Activated naive CD8-positive, alpha-beta T cell (primary cell): ENCODE measurements around the gene TCF7L2.

ENCODE experiments used
- H3K27ac Mint-ChIP-seq: one replicate; pipeline ENCODE4 v1.8.0; 2021; ENCODE audit warnings: mixed read lengths
- H3K27me3 Mint-ChIP-seq: one replicate; pipeline ENCODE4 v1.8.0; 2021; ENCODE audit warnings: mixed read lengths
- H3K36me3 Mint-ChIP-seq: one replicate; pipeline ENCODE4 v1.8.0; 2021; ENCODE audit warnings: mixed read lengths
- H3K4me1 Mint-ChIP-seq: one replicate; pipeline ENCODE4 v1.8.0; 2021; ENCODE audit warnings: low read depth, mixed read lengths
- H3K4me3 Mint-ChIP-seq: one replicate; pipeline ENCODE4 v1.8.0; 2021; ENCODE audit warnings: mild to moderate bottlenecking, mixed read lengths
- H3K9me3 Mint-ChIP-seq: one replicate; pipeline ENCODE4 v1.8.0; 2021; ENCODE audit warnings: low read depth, mixed read lengths

TCF7L2 gene

GRCh38 chr10:112988839-112989406 lies 38.9 kb downstream of the TCF7L2 start:
- Mint-ChIP-seq H3K27me3 (peaks cover 36% of the 10 kb centered on the region), H3K4me1 (peaks cover 20% of the 10 kb centered on the region), H3K36me3 (peaks cover 4% of the 10 kb centered on the region), H3K9me3 (no peaks in the 10 kb centered on the region), H3K4me3 (no peak overlapping the region), H3K27ac (no peak overlapping the region)

- no peaks in the 10 kb centered on the region for H3K9me3 Mint-ChIP-seq
- peaks cover 7% of the 10 kb centered on the region for H3K36me3 Mint-ChIP-seq
- H3K27ac Mint-ChIP-seq: no peak overlapping the region
- peaks cover 30% of the 10 kb centered on the region for H3K27me3 Mint-ChIP-seq
- no peak overlapping the region for H3K4me3 Mint-ChIP-seq
- H3K4me1 Mint-ChIP-seq: peaks cover 20% of the 10 kb centered on the region
Measured at GRCh38 chr10:112989826-112990225, 39.8 kb downstream of the TCF7L2 start.

DNA sequence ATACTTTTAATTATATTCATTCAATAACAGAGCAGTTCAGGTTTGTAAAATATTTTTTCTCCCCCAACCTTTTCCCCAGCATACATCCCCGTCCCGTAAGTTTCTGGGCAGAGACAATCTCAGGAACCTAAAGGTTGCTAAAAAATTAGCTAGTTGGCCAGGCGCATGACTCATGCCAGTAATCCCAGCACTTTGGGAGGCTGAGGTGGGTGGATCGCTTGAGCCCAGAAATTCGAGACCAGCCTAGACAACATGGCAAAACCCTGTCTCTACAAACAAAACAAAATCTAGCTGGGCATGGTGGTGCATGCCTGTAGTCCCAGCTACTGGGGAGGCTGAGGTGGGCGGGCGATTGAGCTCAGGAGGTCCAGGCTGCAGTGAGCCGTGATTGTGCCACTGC lies 40.2 kb downstream of the TCF7L2 start:
- H3K36me3 Mint-ChIP-seq: peaks cover 7% of the 10 kb centered on the region
- H3K27me3 Mint-ChIP-seq: peaks cover 30% of the 10 kb centered on the region
- no peak overlapping the region for H3K4me3 Mint-ChIP-seq
- H3K27ac Mint-ChIP-seq: no peak overlapping the region
- H3K9me3 Mint-ChIP-seq: no peaks in the 10 kb centered on the region
- H3K4me1 Mint-ChIP-seq: peaks cover 20% of the 10 kb centered on the region

DNA sequence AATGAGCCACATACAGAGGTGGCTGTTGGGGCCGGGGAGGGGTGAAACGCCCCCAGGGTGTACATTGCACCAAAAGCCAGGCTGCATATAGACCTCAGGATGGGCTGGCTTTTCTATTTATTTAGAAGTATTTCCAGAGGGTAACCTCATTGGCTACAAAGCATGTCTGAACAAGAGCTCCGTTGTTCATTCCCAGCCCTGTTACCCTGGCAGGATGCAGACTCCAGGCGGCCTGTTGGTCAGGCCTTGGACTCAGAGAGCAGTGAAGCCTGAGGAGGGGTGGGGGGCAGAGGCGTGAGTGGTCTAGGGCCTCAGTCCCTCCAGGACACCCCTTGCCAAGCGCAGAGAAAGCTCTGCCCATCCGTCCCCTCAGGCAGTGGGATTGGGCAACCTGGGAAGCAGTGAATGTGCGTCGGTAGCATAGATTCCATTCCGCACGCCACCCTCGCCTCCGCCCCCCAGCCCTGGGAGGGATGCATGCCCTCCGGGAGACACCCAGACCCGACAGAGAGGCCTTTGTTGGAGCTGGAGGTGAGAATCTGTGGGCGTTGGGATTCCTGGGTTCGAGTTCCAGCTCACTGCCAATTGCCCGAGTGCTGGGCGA lies 41.9 kb downstream of the TCF7L2 start:
- Mint-ChIP-seq H3K27me3 (peaks cover 21% of the 10 kb centered on the region), H3K9me3 (no peaks in the 10 kb centered on the region), H3K27ac (no peak overlapping the region), H3K4me1 (peaks cover 3% of the 10 kb centered on the region), H3K4me3 (no peak overlapping the region), H3K36me3 (peaks cover 9% of the 10 kb centered on the region)

GRCh38 chr10:112996462-112996861 lies 46.4 kb downstream of the TCF7L2 start:
- Mint-ChIP-seq H3K36me3 (peaks cover 6% of the 10 kb centered on the region), H3K9me3 (no peaks in the 10 kb centered on the region), H3K27ac (no peak overlapping the region), H3K4me1 (no peaks in the 10 kb centered on the region), H3K4me3 (no peak overlapping the region), H3K27me3 (peaks cover 3% of the 10 kb centered on the region)

GRCh38 chr10:112999102-112999501 lies 49.1 kb downstream of the TCF7L2 start:
- Mint-ChIP-seq H3K36me3 (peaks cover 9% of the 10 kb centered on the region), H3K27ac (no peak overlapping the region), H3K9me3 (no peaks in the 10 kb centered on the region), H3K27me3 (peaks cover 11% of the 10 kb centered on the region), H3K4me3 (no peak overlapping the region), H3K4me1 (no peaks in the 10 kb centered on the region)

- Mint-ChIP-seq H3K4me3 (no peak overlapping the region), H3K4me1 (no peaks in the 10 kb centered on the region), H3K27me3 (peaks cover 13% of the 10 kb centered on the region), H3K36me3 (peaks cover 6% of the 10 kb centered on the region), H3K27ac (no peak overlapping the region), H3K9me3 (no peaks in the 10 kb centered on the region)
Measured at GRCh38 chr10:113000442-113000841, 50.4 kb downstream of the TCF7L2 start.

DNA sequence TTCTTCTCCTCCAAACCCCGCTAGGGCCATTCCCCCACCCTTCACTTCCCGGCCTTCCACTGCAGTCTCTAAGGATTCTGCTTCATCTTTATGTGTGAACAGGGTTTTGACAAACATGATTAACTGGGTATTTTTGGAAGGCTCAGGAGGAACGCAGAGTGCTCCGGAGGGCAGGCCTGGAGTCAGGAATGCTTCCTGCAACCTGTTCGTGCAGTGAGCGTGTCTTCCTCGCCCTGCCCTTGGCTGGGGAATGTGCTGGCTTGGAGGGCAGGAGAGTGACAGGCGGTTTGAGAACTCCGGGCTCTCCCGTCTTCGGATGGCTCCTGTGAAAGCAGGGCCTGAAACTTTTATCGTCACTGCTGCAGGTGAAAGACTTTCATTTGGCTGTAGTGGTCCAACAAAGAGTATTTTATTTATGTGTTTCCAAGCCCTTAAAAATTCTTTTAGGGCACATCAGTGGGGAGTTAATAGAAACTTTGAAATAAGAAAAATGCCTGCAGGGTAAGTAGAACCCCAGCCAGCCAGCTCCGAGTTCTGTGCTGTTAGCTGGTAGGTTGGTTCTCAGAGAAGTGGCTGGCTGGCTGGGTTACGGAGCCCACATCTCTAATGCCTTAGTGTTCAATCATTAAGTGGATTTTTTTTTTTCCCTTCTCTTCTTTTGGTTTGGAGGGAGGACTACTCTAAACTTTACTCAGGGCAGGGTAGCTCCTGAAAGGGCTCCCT lies 51.0 kb downstream of the TCF7L2 start:
- Mint-ChIP-seq H3K36me3 (peaks cover 6% of the 10 kb centered on the region), H3K9me3 (no peaks in the 10 kb centered on the region), H3K4me3 (no peak overlapping the region), H3K27me3 (peaks cover 18% of the 10 kb centered on the region), H3K4me1 (peaks cover 5% of the 10 kb centered on the region), H3K27ac (no peak overlapping the region)

GRCh38 chr10:113001599-113002448 lies 51.8 kb downstream of the TCF7L2 start:
- H3K27me3 Mint-ChIP-seq: peaks cover 21% of the 10 kb centered on the region
- H3K9me3 Mint-ChIP-seq: no peaks in the 10 kb centered on the region
- H3K4me1 Mint-ChIP-seq: peaks cover 13% of the 10 kb centered on the region
- no peak overlapping the region for H3K27ac Mint-ChIP-seq
- peaks cover 4% of the 10 kb centered on the region for H3K36me3 Mint-ChIP-seq
- no peak overlapping the region for H3K4me3 Mint-ChIP-seq

DNA sequence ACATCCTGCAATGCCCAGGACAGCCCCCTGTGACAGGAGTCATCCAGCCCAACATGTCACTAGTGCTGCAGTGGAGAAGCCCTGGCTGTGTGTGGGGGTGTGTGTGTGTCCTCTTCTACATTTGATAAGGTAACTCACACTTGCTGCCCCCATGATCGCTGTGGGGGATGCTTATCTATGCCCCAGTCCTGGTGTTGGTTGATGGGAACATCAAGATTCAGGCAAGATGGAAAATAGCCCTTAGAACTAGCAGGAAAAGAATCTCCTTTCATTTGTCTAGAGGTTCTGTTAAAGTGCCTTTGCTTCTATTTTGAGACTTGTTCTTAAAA lies 52.4 kb downstream of the TCF7L2 start:
- peaks cover 23% of the 10 kb centered on the region for H3K27me3 Mint-ChIP-seq
- H3K9me3 Mint-ChIP-seq: no peaks in the 10 kb centered on the region
- H3K4me3 Mint-ChIP-seq: no peak overlapping the region
- no peak overlapping the region for H3K27ac Mint-ChIP-seq
- peaks cover 4% of the 10 kb centered on the region for H3K36me3 Mint-ChIP-seq
- peaks cover 18% of the 10 kb centered on the region for H3K4me1 Mint-ChIP-seq

- peaks cover 23% of the 10 kb centered on the region for H3K27me3 Mint-ChIP-seq
- H3K9me3 Mint-ChIP-seq: no peaks in the 10 kb centered on the region
- no peak overlapping the region for H3K27ac Mint-ChIP-seq
- peaks cover 25% of the 10 kb centered on the region for H3K4me1 Mint-ChIP-seq
- no peak overlapping the region for H3K4me3 Mint-ChIP-seq
- peaks cover 4% of the 10 kb centered on the region for H3K36me3 Mint-ChIP-seq
Measured at GRCh38 chr10:113003052-113003451, 53.0 kb downstream of the TCF7L2 start.

DNA sequence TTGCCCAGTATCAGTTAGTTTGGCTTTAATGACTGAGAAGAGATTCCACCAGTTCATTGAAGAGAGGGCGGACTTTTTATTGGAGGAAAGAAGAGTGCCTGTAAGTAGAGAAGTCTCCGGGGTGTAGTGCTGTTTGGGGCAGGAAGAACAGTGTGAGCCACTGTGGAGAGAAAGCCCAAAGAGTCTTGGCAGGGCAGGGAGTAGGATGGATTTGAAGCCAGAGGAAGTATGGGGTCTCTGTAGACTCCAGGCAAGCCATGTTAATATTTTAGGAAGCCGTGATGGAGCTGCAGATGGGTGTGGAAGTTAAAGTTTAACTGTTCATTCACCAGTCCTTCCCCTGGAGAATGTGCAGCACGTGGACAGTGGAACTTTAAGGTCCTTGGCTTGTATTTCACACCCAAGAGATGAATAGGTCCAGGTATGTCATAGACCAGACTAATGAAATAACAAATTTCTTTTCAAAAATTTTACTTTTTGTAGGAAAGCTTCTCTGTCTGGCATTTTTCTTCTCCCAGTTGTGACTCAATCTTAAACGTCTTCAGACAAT lies 54.1 kb downstream of the TCF7L2 start:
- Mint-ChIP-seq H3K9me3 (no peaks in the 10 kb centered on the region), H3K27ac (no peak overlapping the region), H3K36me3 (peaks cover 4% of the 10 kb centered on the region), H3K4me1 (peaks cover 32% of the 10 kb centered on the region), H3K27me3 (peaks cover 26% of the 10 kb centered on the region), H3K4me3 (no peak overlapping the region)

DNA sequence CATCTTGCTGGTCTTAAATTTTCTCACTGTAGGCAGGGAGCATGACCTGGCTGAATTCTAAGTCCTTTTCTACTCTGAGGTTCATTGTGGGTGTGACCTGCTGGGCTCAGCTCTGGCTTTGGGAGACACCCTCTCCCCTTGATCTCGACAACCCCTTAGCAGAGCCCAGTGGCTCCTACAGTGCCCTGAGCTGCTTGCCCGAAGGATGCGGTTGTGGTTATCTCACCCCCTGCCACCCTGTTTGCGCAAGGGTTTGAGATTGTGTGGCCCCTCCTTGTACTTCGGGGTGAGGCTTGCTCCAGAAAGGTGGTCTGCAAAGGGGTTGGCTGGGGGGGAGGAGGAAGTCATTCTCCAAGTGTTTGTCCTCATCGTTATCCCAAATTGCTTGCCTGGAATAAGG lies 55.3 kb downstream of the TCF7L2 start:
- Mint-ChIP-seq H3K27ac (no peak overlapping the region), H3K4me1 (peaks cover 32% of the 10 kb centered on the region), H3K36me3 (peaks cover 4% of the 10 kb centered on the region), H3K27me3 (peaks cover 37% of the 10 kb centered on the region), H3K9me3 (no peaks in the 10 kb centered on the region), H3K4me3 (no peak overlapping the region)

DNA sequence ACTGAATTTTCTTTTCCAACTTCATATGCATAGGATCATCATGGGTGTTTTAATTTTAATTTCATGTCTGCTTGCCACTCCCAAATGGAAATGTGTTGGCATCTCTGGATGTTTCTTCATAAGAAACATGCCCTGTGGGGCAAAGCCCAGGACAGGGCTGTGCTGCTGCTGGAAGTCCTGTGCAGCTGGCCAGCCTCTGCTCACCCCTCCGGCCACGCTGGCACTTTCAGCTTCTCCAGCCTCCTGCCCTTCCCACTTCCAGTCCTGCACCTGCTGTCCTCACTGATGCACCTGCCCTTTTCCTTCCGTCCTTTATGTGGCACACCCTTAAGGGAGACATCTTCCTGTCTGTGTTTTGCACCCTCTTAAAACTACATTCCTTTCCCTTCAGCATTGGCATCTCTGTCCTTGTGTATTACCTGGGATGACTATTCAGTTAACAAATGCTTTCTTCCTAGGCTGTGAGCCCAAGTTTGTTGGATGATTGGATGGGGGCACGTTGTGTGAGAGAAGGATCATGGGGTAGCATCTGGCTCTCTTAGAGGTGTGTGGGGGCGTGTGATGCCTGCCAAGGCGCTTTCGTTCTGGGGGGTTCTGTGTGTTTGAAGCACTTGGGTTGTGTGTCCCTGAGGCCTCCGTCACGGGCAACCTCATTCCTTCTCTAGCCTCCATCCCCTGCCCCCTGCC lies 56.8 kb downstream of the TCF7L2 start:
- Mint-ChIP-seq H3K9me3 (no peaks in the 10 kb centered on the region), H3K4me1 (peaks cover 32% of the 10 kb centered on the region), H3K27me3 (peaks cover 45% of the 10 kb centered on the region), H3K27ac (no peak overlapping the region), H3K4me3 (peak overlapping the region; percentile 79), H3K36me3 (peaks cover 10% of the 10 kb centered on the region)
